Panc1 (cell line): Measurements from ENCODE around the gene WDR7. TPM values are rescaled to one million over a fixed set of nuclear protein-coding genes. Genes with fewer than 3 reads are reported as not detected.

Experiments
- ATAC-seq: fragments of 200-7000 bp; cut with Tn5 transposase; 2 replicates; pipeline ENCODE4 v1.9.1; 2020; ENCODE audit warnings: mild to moderate bottlenecking, moderate library complexity
- BruUV-seq: library from RNA; stranded (reverse); fragments of 400-500 nt; replicated peaks from 2 replicates; lab custom pipeline; 2021; lab: Mats Ljungman, UMichigan
- CTCF ChIA-PET: fragments of 300-600 bp; sonication (Branson Sonifier 250); formaldehyde crosslinking; loops from one replicate; lab custom pipeline; 2022; ENCODE audit warnings: antibody characterized with exemption; lab: Charles Lee
- POLR2A ChIA-PET: fragments of 300-600 bp; sonication (Branson Sonifier 250); formaldehyde crosslinking; loops from one replicate; lab custom pipeline; 2022; ENCODE audit warnings: antibody characterized with exemption; lab: Charles Lee
- DNase-seq: peaks from one replicate; pipeline ENCODE4 v3.0.0-alpha.2; 2010; ENCODE audit warnings: low read depth, low spot score
- H3K27ac ChIP-seq: 2 replicates; pipeline ENCODE4 v1.5.1; 2011; ENCODE audit warnings: mild to moderate bottlenecking, low read length, inconsistent platforms
- H3K27me3 ChIP-seq: fragments of 200-500 bp; sonication (Bioruptor generic); 2 replicates; pipeline ENCODE4 v1.6.0; 2014; ENCODE audit warnings: low read length, inconsistent platforms; ENCODE audit not compliant: control insufficient read depth, insufficient read depth
- H3K36me3 ChIP-seq: fragments of 200-500 bp; sonication (Bioruptor generic); 2 replicates; pipeline ENCODE4 v1.5.1; 2014; ENCODE audit warnings: inconsistent platforms, mild to moderate bottlenecking, low read length, moderate library complexity; ENCODE audit not compliant: control insufficient read depth, insufficient read depth
- H3K4me1 ChIP-seq: 2 replicates; pipeline ENCODE4 v1.5.1; 2011; ENCODE audit warnings: inconsistent platforms, mild to moderate bottlenecking, low read length, moderate library complexity; ENCODE audit not compliant: control insufficient read depth, insufficient read depth
- H3K4me3 ChIP-seq, 2 experiments: 2 replicates each; pipeline ENCODE4 v1.5.1; 2011 to 2012; ENCODE audit warnings: low read depth in 2 of 2, low read length in 2 of 2, mild to moderate bottlenecking in 2 of 2, inconsistent platforms in 1 of 2, moderate library complexity in 1 of 2
- H3K9me3 ChIP-seq: fragments of 200-500 bp; sonication (Bioruptor generic); 2 replicates; pipeline ENCODE4 v1.5.1; 2014; ENCODE audit warnings: low read depth, mild to moderate bottlenecking, inconsistent platforms, low read length, moderate library complexity; ENCODE audit not compliant: control insufficient read depth, insufficient read depth
- CTCF ChIP-seq: fragments of 450-650 bp; IDR thresholded peaks from 2 replicates; pipeline ENCODE4 v1.5.1; 2017; ENCODE audit warnings: mild to moderate bottlenecking
- POLR2AphosphoS5 ChIP-seq: IDR thresholded peaks from 2 replicates; pipeline ENCODE4 v1.6.1; 2012; ENCODE audit warnings: mild to moderate bottlenecking, low read depth, low read length, moderate library complexity
- REST ChIP-seq, 2 experiments: IDR thresholded peaks; 2 replicates each; pipeline ENCODE4 v1.6.1; 2011 to 2012; ENCODE audit warnings: low read depth in 2 of 2, control low read depth in 1 of 2, low read length in 1 of 2, mild to moderate bottlenecking in 1 of 2, moderate library complexity in 1 of 2; ENCODE audit not compliant: insufficient read depth in 1 of 2
- SIN3A ChIP-seq: IDR thresholded peaks from 2 replicates; pipeline ENCODE4 v1.6.1; 2012; ENCODE audit warnings: low read depth, mild to moderate bottlenecking, low read length, moderate library complexity, borderline replicate concordance; ENCODE audit not compliant: insufficient read depth
- TCF7L2 ChIP-seq: IDR thresholded peaks from 2 replicates; pipeline ENCODE4 v1.6.1; 2011; ENCODE audit warnings: mild to moderate bottlenecking, low read depth, low read length, inconsistent platforms
- in situ Hi-C: cut with HindIII; loops from 2 replicates; pipeline ENCODE4 v1.10.0; 2016; ENCODE audit warnings: low sequenced_read_pairs, low pct_unique_long_range_greater_than_20kb
- intact Hi-C: fragments of 100-400 bp; cut with micrococcal nuclease; formaldehyde crosslinking; loops from one replicate; pipeline ENCODE4 v1.10.0; 2022; ENCODE audit not compliant: unreplicated experiment
- total RNA-seq: library from RNA; stranded (reverse); gene quantifications from one replicate; pipeline ENCODE4 v1.2.1, GENCODE V29; 2021; ENCODE audit not compliant: unreplicated experiment

The WDR7 gene
- total RNA-seq, 1 experiment from 2014 or later: 12.3 TPM

GRCh38 chr18:56831988-56832387, 180.8 kb downstream of the WDR7 start:
- H3K27me3 ChIP-seq: no peaks in the 10 kb centered on the region
- TF ChIP-seq TCF7L2: no peak
- TF ChIP-seq POLR2AphosphoS5: no peak
- no peak for TF ChIP-seq REST (IDR thresholded peaks at IDR 0.05; ENCODE audit: insufficient read depth in 1 of 2, low read depth in 2 of 2, low read length in 1 of 2)
- no peak for TF ChIP-seq CTCF
- no peak for TF ChIP-seq SIN3A
- POLR2A ChIA-PET: no interaction called here
- no peaks in the 10 kb centered on the region for H3K4me1 ChIP-seq
- intact Hi-C loops (no loop called here), in situ Hi-C loops (no loop called here)
- CTCF ChIA-PET: interaction anchor here (0.6 kb wide), 1 partner anchor 379 kb away, joined by 3 read pairs; no protein-coding TSS in a partner anchor
- no peak overlapping the region for H3K27ac ChIP-seq
- no TSS peak for BruUV-seq
- H3K36me3 ChIP-seq: no peaks in the 10 kb centered on the region
- no peaks in the 10 kb centered on the region for H3K9me3 ChIP-seq
- H3K4me3 ChIP-seq: no peak overlapping the region
- no peak for DNase-seq
- no peak for ATAC-seq

- H3K4me1 ChIP-seq: no peaks in the 10 kb centered on the region
- H3K36me3 ChIP-seq: no peaks in the 10 kb centered on the region
- no peak overlapping the region for H3K4me3 ChIP-seq
- no TSS peak for BruUV-seq
- TF ChIP-seq TCF7L2: no peak
- TF ChIP-seq POLR2AphosphoS5: no peak
- no peak for TF ChIP-seq SIN3A
- TF ChIP-seq CTCF: no peak
- TF ChIP-seq REST (IDR thresholded peaks at IDR 0.05; ENCODE audit: insufficient read depth in 1 of 2, low read depth in 2 of 2, low read length in 1 of 2): no peak
- ATAC-seq (no peak), DNase-seq (no peak)
- in situ Hi-C loops (no loop called here), intact Hi-C loops (no loop called here)
- H3K27me3 ChIP-seq: no peaks in the 10 kb centered on the region
- no peak overlapping the region for H3K27ac ChIP-seq
- H3K9me3 ChIP-seq: no peaks in the 10 kb centered on the region
- ChIA-PET POLR2A (no interaction called here), CTCF (no interaction called here)
Measured at GRCh38 chr18:56835331-56835730, 184.2 kb downstream of the WDR7 start.
